Measurements from ENCODE around the gene AP4M1. TPM values are rescaled to one million over a fixed set of nuclear protein-coding genes. Genes with fewer than 3 reads are reported as not detected.

The AP4M1 gene
- total and polyA plus RNA-seq, 9 of the 15 experiments (the other 6 are each of a cell fraction or from before 2014, with no cell fraction given): 1.3 to 30.9 (median 14.1) TPM

- TF ChIP-seq MLLT1 (IDR thresholded peaks at IDR 0.05): peak in 1 of 2 experiments; percentile 54; a peak in 2 of 4 replicates
- TF ChIP-seq, protein P1, sequence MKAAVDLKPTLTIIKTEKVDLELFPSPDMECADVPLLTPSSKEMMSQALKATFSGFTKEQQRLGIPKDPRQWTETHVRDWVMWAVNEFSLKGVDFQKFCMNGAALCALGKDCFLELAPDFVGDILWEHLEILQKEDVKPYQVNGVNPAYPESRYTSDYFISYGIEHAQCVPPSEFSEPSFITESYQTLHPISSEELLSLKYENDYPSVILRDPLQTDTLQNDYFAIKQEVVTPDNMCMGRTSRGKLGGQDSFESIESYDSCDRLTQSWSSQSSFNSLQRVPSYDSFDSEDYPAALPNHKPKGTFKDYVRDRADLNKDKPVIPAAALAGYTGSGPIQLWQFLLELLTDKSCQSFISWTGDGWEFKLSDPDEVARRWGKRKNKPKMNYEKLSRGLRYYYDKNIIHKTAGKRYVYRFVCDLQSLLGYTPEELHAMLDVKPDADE (conservative IDR thresholded peaks at IDR 0.05; ENCODE audit: control insufficient read depth, low read depth, low read length): peak; percentile 72; the same call in 1 of the 2 replicates
- no peak for TF ChIP-seq ID3 (CRISPR knock-in tag; IDR thresholded peaks at IDR 0.05)
- TF ChIP-seq ID3 (tag; IDR thresholded peaks at IDR 0.05): no peak
- TF ChIP-seq, protein P2, sequence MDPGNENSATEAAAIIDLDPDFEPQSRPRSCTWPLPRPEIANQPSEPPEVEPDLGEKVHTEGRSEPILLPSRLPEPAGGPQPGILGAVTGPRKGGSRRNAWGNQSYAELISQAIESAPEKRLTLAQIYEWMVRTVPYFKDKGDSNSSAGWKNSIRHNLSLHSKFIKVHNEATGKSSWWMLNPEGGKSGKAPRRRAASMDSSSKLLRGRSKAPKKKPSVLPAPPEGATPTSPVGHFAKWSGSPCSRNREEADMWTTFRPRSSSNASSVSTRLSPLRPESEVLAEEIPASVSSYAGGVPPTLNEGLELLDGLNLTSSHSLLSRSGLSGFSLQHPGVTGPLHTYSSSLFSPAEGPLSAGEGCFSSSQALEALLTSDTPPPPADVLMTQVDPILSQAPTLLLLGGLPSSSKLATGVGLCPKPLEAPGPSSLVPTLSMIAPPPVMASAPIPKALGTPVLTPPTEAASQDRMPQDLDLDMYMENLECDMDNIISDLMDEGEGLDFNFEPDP (CRISPR knock-in tag; IDR thresholded peaks at IDR 0.05): peak; percentile 89; the same call in 1 of the 2 replicates
- TF ChIP-seq, protein P3, sequence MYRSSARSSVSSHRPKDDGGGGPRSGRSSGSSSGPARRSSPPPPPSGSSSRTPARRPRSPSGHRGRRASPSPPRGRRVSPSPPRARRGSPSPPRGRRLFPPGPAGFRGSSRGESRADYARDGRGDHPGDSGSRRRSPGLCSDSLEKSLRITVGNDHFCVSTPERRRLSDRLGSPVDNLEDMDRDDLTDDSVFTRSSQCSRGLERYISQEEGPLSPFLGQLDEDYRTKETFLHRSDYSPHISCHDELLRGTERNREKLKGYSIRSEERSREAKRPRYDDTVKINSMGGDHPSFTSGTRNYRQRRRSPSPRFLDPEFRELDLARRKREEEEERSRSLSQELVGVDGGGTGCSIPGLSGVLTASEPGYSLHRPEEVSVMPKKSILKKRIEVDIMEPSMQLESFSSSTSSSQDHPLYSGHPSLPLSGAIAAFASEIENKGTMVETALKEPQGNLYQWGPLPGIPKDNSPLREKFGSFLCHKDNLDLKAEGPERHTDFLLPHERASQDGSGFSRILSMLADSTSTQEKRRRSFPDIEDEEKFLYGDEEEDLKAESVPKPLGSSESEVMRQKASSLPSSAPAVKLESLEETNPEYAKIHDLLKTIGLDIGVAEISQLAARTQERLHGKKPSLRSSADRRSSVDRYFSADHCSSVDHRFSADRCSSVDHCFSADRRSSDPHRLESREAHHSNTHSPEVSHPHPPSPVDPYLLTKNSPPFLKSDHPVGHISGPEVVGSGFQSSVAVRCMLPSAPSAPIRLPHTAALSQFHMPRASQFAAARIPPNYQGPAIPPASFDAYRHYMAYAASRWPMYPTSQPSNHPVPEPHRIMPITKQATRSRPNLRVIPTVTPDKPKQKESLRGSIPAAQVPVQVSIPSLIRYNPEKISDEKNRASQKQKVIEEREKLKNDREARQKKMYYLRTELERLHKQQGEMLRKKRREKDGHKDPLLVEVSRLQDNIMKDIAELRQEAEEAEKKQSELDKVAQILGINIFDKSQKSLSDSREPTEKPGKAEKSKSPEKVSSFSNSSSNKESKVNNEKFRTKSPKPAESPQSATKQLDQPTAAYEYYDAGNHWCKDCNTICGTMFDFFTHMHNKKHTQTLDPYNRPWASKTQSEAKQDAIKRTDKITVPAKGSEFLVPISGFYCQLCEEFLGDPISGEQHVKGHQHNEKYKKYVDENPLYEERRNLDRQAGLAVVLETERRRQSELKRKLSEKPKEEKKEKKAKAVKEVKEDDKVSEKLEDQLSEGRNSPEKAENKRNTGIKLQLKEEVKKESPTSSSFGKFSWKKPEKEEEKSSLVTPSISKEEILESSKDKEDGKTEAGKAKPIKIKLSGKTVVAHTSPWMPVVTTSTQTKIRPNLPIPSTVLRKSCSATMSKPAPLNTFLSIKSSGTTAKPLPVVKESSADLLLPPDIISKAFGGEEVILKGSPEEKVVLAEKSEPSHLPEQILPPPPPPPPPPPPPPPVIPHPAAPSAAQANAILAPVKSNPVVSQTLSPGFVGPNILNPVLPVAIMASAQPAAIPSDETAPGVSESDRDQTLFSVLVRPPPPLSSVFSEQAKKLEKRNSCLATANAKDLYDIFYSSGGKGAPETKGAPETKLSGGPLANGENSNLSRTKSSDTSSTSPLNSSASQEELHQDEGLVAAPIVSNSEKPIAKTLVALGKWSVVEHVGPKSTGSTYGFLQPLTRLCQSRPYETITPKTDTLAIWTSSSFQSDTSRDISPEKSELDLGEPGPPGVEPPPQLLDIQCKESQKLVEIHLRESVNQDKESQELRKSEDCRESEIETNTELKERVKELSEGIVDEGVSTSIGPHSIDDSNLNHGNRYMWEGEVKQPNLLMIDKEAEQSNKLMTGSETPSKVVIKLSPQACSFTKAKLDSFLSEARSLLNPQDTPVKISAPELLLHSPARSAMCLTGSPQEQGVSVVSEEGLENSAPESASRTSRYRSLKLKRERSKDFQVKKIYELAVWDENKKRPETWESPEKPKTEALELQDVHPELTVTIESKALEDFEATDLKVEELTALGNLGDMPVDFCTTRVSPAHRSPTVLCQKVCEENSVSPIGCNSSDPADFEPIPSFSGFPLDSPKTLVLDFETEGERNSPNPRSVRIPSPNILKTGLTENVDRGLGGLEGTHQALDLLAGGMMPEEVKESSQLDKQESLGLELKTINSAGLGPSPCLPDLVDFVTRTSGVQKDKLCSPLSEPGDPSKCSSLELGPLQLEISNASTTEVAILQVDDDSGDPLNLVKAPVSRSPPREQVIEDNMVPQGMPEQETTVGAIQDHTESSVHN (IDR thresholded peaks at IDR 0.05; ENCODE audit: borderline replicate concordance in 1 of 2, low read depth in 1 of 2): no peak
- TF ChIP-seq, protein P4, sequence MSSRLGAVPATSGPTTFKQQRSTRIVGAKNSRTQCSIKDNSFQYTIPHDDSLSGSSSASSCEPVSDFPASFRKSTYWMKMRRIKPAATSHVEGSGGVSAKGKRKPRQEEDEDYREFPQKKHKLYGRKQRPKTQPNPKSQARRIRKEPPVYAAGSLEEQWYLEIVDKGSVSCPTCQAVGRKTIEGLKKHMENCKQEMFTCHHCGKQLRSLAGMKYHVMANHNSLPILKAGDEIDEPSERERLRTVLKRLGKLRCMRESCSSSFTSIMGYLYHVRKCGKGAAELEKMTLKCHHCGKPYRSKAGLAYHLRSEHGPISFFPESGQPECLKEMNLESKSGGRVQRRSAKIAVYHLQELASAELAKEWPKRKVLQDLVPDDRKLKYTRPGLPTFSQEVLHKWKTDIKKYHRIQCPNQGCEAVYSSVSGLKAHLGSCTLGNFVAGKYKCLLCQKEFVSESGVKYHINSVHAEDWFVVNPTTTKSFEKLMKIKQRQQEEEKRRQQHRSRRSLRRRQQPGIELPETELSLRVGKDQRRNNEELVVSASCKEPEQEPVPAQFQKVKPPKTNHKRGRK (tag; IDR thresholded peaks at IDR 0.05): no peak
- no peak for TF ChIP-seq TCF7 (IDR thresholded peaks at IDR 0.05; ENCODE audit: borderline replicate concordance)
Observed at GRCh38 chr7:100119072-100119969, 17.9 kb downstream of the AP4M1 start, which contains the start of the genes CNPY4 and TAF6 (continued).

All from K562 (cell line).